Osteoblast (primary cell): Measurements from ENCODE around the gene PSMA6. TPM values are rescaled to one million over a fixed set of nuclear protein-coding genes. Genes with fewer than 3 reads are reported as not detected.

Experiments
- DNase-seq: peaks from one replicate; pipeline ENCODE4 v3.0.0; 2011; ENCODE audit warnings: low spot score, mixed read lengths; ENCODE audit not compliant: insufficient read length; ENCODE audit errors: missing footprints
- H2AFZ ChIP-seq: 2 replicates; pipeline ENCODE4 v1.6.0; 2011; ENCODE audit warnings: mild to moderate bottlenecking, low read length
- H3K27ac ChIP-seq: 2 replicates; pipeline ENCODE4 v1.5.1; 2011; ENCODE audit warnings: mild to moderate bottlenecking, low read depth, low read length, moderate library complexity
- H3K27me3 ChIP-seq: 2 replicates; pipeline ENCODE4 v1.6.0; 2012; ENCODE audit warnings: mild to moderate bottlenecking, control low read depth, inconsistent platforms, low read length, moderate library complexity; ENCODE audit not compliant: insufficient read depth
- H3K36me3 ChIP-seq: 2 replicates; pipeline ENCODE4 v1.5.1; 2011; ENCODE audit warnings: mild to moderate bottlenecking, low read length, control low read depth, moderate library complexity; ENCODE audit not compliant: insufficient read depth
- H3K4me1 ChIP-seq: 2 replicates; pipeline ENCODE4 v1.5.1; 2011; ENCODE audit warnings: mild to moderate bottlenecking, low read length, control low read depth, moderate library complexity; ENCODE audit not compliant: insufficient read depth
- H3K4me2 ChIP-seq: 2 replicates; pipeline ENCODE4 v1.6.0; 2011; ENCODE audit warnings: mild to moderate bottlenecking, low read length; ENCODE audit not compliant: insufficient read depth
- H3K4me3 ChIP-seq: fragments of 200-600 bp; sonication (generic); 3 replicates; pipeline ENCODE4 v1.5.1; 2012; ENCODE audit warnings: mild to moderate bottlenecking, low read length, inconsistent platforms; ENCODE audit not compliant: insufficient read depth
- H3K79me2 ChIP-seq: 2 replicates; pipeline ENCODE4 v1.6.0; 2012; ENCODE audit warnings: mild to moderate bottlenecking, low read length, control low read depth, inconsistent platforms; ENCODE audit not compliant: insufficient read depth
- H3K9me3 ChIP-seq: 2 replicates; pipeline ENCODE4 v1.5.1; 2011; ENCODE audit warnings: low read depth, low read length, control low read depth
- H4K20me1 ChIP-seq: 2 replicates; pipeline ENCODE4 v1.6.0; 2012; ENCODE audit warnings: mild to moderate bottlenecking, low read length, control low read depth; ENCODE audit not compliant: insufficient read depth
- total RNA-seq: library from RNA; depleted of rRNA; stranded (reverse); fragments of >200 nt; gene quantifications from 2 replicates; pipeline ENCODE4 v1.2.3, GENCODE V29; 2012
- TF ChIP-seq, protein P1 (sequence below): IDR thresholded peaks from 2 replicates; pipeline ENCODE4 v1.5.1; 2011; ENCODE audit warnings: mild to moderate bottlenecking, low read depth, low read length, moderate library complexity; ENCODE audit errors: extremely low read depth

PSMA6 gene
- total RNA-seq, 1 donor: 170 TPM

DNA sequence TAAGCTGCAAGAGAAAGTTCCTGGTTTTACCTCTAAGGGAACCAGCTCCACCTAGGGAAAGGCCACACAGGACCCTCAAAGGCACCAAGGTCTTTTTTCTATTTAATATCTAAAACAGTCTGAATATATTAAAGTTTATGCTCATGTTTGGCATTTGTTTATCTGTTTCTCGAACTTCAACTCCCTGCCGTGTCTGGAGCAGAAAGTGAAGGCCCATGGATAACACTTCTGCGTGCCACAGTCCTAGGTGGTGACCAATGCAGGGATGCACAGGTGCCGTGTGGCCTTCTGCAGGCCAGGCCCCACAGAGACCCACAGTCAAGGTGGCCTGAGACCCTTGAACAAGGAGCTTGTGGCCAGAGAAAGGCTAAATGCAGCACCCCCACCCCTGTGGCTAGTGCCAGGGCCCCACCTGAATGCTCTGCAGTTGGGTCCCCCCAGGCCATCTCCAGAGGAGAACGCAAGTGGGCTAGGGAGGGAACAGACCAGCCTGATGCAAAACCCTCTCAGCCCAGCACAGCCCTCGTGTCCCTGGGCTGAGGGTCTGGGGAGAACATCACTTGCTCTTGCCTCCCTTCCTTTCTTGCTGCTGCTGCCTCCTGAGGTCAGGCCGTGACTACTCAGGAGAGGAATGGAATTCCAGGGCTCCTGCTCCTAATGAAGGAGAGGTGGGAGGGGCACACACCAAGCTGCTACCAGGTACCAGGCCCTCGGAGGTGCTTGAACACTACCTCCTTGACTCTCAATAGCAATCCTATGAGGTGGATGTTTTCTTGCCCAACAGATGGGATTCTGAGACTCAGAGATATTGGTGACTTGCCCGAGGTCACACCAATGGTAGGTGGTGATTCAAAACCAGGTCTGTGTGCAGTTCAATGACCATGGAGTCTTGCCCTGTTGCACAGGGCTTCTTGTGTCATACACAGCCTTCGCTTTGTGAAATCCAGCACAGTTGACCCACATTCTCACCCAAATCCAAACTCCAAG is 45.4 kb downstream of the PSMA6 start:
- H2AFZ ChIP-seq: peak overlapping the region; percentile 92
- DNase-seq: peak; percentile 69

GRCh38 chr14:35338731-35339405 is 46.7 kb downstream of the PSMA6 start:
- Histone ChIP-seq H3K36me3 (no peaks in the 10 kb centered on the region), H4K20me1 (no peaks in the 10 kb centered on the region), H2AFZ (no peak overlapping the region), H3K4me1 (peaks cover 42% of the 10 kb centered on the region), H3K9me3 (no peaks in the 10 kb centered on the region), H3K4me2 (no peak overlapping the region), H3K79me2 (no peaks in the 10 kb centered on the region), H3K4me3 (no peak overlapping the region), H3K27me3 (no peaks in the 10 kb centered on the region), H3K27ac (no peak overlapping the region)
- TF ChIP-seq, protein P1, sequence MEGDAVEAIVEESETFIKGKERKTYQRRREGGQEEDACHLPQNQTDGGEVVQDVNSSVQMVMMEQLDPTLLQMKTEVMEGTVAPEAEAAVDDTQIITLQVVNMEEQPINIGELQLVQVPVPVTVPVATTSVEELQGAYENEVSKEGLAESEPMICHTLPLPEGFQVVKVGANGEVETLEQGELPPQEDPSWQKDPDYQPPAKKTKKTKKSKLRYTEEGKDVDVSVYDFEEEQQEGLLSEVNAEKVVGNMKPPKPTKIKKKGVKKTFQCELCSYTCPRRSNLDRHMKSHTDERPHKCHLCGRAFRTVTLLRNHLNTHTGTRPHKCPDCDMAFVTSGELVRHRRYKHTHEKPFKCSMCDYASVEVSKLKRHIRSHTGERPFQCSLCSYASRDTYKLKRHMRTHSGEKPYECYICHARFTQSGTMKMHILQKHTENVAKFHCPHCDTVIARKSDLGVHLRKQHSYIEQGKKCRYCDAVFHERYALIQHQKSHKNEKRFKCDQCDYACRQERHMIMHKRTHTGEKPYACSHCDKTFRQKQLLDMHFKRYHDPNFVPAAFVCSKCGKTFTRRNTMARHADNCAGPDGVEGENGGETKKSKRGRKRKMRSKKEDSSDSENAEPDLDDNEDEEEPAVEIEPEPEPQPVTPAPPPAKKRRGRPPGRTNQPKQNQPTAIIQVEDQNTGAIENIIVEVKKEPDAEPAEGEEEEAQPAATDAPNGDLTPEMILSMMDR: no peak
- no peak for DNase-seq

More for the DNA sequence above, 45.4 kb downstream of the PSMA6 start:
- Histone ChIP-seq H3K36me3 (no peaks in the 10 kb centered on the region), H3K4me3 (no peak overlapping the region), H3K27me3 (no peaks in the 10 kb centered on the region), H3K27ac (peak overlapping the region; percentile 71), H3K4me1 (peaks cover 39% of the 10 kb centered on the region), H3K79me2 (no peaks in the 10 kb centered on the region), H3K9me3 (no peaks in the 10 kb centered on the region), H4K20me1 (no peaks in the 10 kb centered on the region), H3K4me2 (no peak overlapping the region)
- TF ChIP-seq, protein P1: no peak

- Histone ChIP-seq H3K36me3 (no peaks in the 10 kb centered on the region), H3K4me2 (no peak overlapping the region), H3K27me3 (no peaks in the 10 kb centered on the region), H2AFZ (no peak overlapping the region), H3K79me2 (no peaks in the 10 kb centered on the region), H3K27ac (no peak overlapping the region), H3K4me3 (no peak overlapping the region), H4K20me1 (no peaks in the 10 kb centered on the region), H3K4me1 (peaks cover 42% of the 10 kb centered on the region), H3K9me3 (no peaks in the 10 kb centered on the region)
- TF ChIP-seq, protein P1: no peak
- no peak for DNase-seq
Observed at GRCh38 chr14:35339761-35340406, 47.7 kb downstream of the PSMA6 start.
